Fibroblast of lung (primary cell): ENCODE results near the gene SMC5.

Experiments
- CTCF ChIP-seq, 2 donors: IDR thresholded peaks in 1 of 2; conservative IDR thresholded peaks in 1 of 2; 1 replicate in 1 of 2; 2 replicates in 1 of 2; pipeline ENCODE4 v1.5.1; 2011 to 2012; ENCODE audit warnings: low read length in 2 of 2, control low read depth in 1 of 2, inconsistent platforms in 1 of 2, low read depth in 1 of 2, mild to moderate bottlenecking in 1 of 2
- EZH2 ChIP-seq: IDR thresholded peaks from 2 replicates; pipeline ENCODE4 v1.5.1; 2012; ENCODE audit warnings: low read length, control low read depth, mild to moderate bottlenecking; ENCODE audit errors: missing control alignments

- no peak for TF ChIP-seq CTCF (conservative IDR thresholded peaks at IDR 0.05 in 1 of 2, IDR thresholded peaks at IDR 0.05 in 1 of 2; ENCODE audit: low read depth in 1 of 2, low read length in 2 of 2)
- no peak for TF ChIP-seq EZH2
Observed at GRCh38 chr9:70395652-70396051, 136.9 kb downstream of the SMC5 start.
